OCI-LY7 (cell line): ENCODE data around the gene ASPRV1. TPM values are rescaled to one million over a fixed set of nuclear protein-coding genes. Genes with fewer than 3 reads are reported as not detected.

ENCODE experiments used
- BruUV-seq: library from RNA; stranded (reverse); fragments of 400-500 nt; replicated peaks from 2 replicates; lab custom pipeline; 2021; lab: Mats Ljungman, UMichigan
- CTCF ChIA-PET: fragments of 300-600 bp; sonication (Branson Sonifier 250); formaldehyde crosslinking; loops from one replicate; lab custom pipeline; 2022; ENCODE audit warnings: antibody characterized with exemption; ENCODE audit not compliant: unreplicated experiment; lab: Charles Lee
- POLR2A ChIA-PET: fragments of 300-600 bp; sonication (Branson Sonifier 250); formaldehyde crosslinking; loops from one replicate; lab custom pipeline; 2022; ENCODE audit warnings: antibody characterized with exemption; lab: Charles Lee
- DNase-seq: peaks from one replicate; pipeline ENCODE4 v3.0.0-alpha.2; 2015; ENCODE audit warnings: low spot score
- H2AFZ ChIP-seq: fragments of 200-600 bp; sonication (generic), shearing (Covaris generic); 2 replicates; pipeline ENCODE4 v1.6.1; 2014; ENCODE audit warnings: mild to moderate bottlenecking, antibody characterized with exemption, low read length, moderate library complexity
- H3K27ac ChIP-seq: fragments of 200-600 bp; sonication (generic); 2 replicates; pipeline ENCODE4 v1.5.1; 2014; ENCODE audit warnings: mixed run types, low read depth, mild to moderate bottlenecking, moderate library complexity, low read length, inconsistent platforms; ENCODE audit not compliant: poor library complexity, severe bottlenecking
- H3K36me3 ChIP-seq: fragments of 200-600 bp; sonication (generic); 2 replicates; pipeline ENCODE4 v1.6.1; 2014; ENCODE audit warnings: mild to moderate bottlenecking, antibody characterized with exemption, low read length, moderate library complexity, mixed read lengths; ENCODE audit not compliant: insufficient read depth
- H3K4me1 ChIP-seq: fragments of 200-600 bp; sonication (generic); 2 replicates; pipeline ENCODE4 v1.5.1; 2014; ENCODE audit warnings: mild to moderate bottlenecking, low read length; ENCODE audit not compliant: insufficient read depth, poor library complexity, severe bottlenecking
- H3K4me2 ChIP-seq: fragments of 200-600 bp; sonication (generic); 2 replicates; pipeline ENCODE4 v1.6.1; 2014; ENCODE audit warnings: mild to moderate bottlenecking, low read length
- H3K4me3 ChIP-seq: fragments of 200-600 bp; sonication (generic); 2 replicates; pipeline ENCODE4 v1.5.1; 2014; ENCODE audit warnings: mild to moderate bottlenecking, low read depth, low read length; ENCODE audit not compliant: poor library complexity, severe bottlenecking
- H3K79me2 ChIP-seq: fragments of 200-600 bp; sonication (generic); 2 replicates; pipeline ENCODE4 v1.6.1; 2016; ENCODE audit warnings: low read depth, mild to moderate bottlenecking, low read length, moderate library complexity, mixed read lengths; ENCODE audit not compliant: insufficient read depth
- H3K9me2 ChIP-seq: fragments of 200-600 bp; sonication (generic); 2 replicates; pipeline ENCODE4 v1.6.1; 2016; ENCODE audit warnings: mild to moderate bottlenecking, low read length, mixed read lengths; ENCODE audit not compliant: insufficient read depth
- H3K9me3 ChIP-seq: fragments of 200-600 bp; sonication (generic); 2 replicates; pipeline ENCODE4 v1.6.1; 2014; ENCODE audit warnings: mild to moderate bottlenecking, mixed run types, low read length, mixed read lengths
- H4K20me1 ChIP-seq: fragments of 200-600 bp; sonication (generic); 2 replicates; pipeline ENCODE4 v1.6.1; 2014; ENCODE audit warnings: mild to moderate bottlenecking, antibody characterized with exemption, low read length, moderate library complexity, mixed read lengths; ENCODE audit not compliant: insufficient read depth
- EZH2phosphoT487 ChIP-seq: fragments of 200-600 bp; sonication (generic); IDR thresholded peaks from 2 replicates; pipeline ENCODE4 v1.6.1; 2018; ENCODE audit warnings: low read depth, borderline replicate concordance, mild to moderate bottlenecking, mixed run types, antibody characterized with exemption, low read length, moderate library complexity, mixed read lengths
- intact Hi-C: fragments of 100-400 bp; cut with micrococcal nuclease; formaldehyde crosslinking; loops from one replicate; pipeline ENCODE4 v1.10.0; 2022; ENCODE audit not compliant: unreplicated experiment
- total RNA-seq, 2 experiments: library from RNA; depleted of rRNA in 1 of 2; stranded (reverse); fragments of >200 nt in 1 of 2; shearing (Covaris generic) in 1 of 2; gene quantifications; 2 replicates each; pipeline ENCODE4 v1.2.3, GENCODE V29; 2014 to 2022
- TF ChIP-seq, protein P1 (sequence below): fragments of 200-600 bp; sonication (generic); conservative IDR thresholded peaks from 2 replicates; pipeline ENCODE4 v1.5.1; 2014; ENCODE audit warnings: mild to moderate bottlenecking, antibody characterized with exemption, low read length, moderate library complexity, mixed read lengths

Gene ASPRV1
- total RNA-seq, 2 experiments from 2014 or later, result 1.3 to 1.4 TPM

DNA sequence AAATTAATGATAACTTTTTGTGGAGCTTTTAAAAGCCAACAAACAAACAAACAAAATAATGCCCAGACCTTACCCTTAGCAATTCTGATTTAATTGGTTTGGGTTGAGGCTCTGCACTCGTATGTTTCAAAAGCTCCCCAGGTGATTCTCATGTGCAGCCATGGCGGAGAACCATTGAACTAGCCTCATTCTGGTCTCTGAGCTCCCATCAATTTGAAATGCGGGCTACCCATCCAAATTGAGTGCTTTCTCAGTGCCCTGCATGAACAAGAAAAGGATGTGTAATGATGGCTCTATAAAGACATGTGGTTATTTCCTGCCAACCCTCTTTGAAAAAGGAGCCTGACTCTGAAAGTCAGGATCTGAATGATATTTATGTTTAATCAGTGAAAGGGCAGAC is 38.3 kb downstream of the ASPRV1 start:
- CTCF ChIA-PET, result no interaction called here

DNA sequence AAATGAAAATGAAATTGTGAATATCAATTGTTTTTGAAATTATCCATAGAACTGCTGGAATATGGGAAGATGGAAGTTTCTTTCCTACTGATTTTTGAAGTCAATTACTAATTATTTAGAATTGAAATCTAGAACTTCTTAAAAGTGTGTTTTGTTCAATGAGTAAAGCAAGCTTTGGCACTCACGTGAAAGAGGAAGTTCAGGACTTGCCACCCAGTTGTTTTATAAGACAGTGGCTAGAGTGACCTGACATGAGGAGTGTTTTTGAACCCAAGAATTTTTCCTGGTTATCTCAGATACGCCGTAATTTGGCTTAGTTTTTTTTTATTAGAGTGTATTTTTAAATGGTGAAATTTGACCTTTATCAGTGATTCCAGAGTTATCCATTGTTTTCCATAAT is 43.0 kb downstream of the ASPRV1 start:
- Histone ChIP-seq H3K9me2 (no peaks in the 10 kb centered on the region), H2AFZ (peak overlapping the region; percentile 42; the same call in 1 of the 2 replicates), H4K20me1 (no peaks in the 10 kb centered on the region), H3K79me2 (no peaks in the 10 kb centered on the region), H3K36me3 (peaks cover under 1% of the 10 kb centered on the region; the same call in 1 of the 2 replicates), H3K4me3 (no peak overlapping the region), H3K9me3 (no peaks in the 10 kb centered on the region), H3K4me1 (peaks cover 27% of the 10 kb centered on the region), H3K27ac (no peak overlapping the region), H3K4me2 (peak overlapping the region; percentile 34)
- TF ChIP-seq EZH2phosphoT487, result no peak
- TF ChIP-seq, protein P1, sequence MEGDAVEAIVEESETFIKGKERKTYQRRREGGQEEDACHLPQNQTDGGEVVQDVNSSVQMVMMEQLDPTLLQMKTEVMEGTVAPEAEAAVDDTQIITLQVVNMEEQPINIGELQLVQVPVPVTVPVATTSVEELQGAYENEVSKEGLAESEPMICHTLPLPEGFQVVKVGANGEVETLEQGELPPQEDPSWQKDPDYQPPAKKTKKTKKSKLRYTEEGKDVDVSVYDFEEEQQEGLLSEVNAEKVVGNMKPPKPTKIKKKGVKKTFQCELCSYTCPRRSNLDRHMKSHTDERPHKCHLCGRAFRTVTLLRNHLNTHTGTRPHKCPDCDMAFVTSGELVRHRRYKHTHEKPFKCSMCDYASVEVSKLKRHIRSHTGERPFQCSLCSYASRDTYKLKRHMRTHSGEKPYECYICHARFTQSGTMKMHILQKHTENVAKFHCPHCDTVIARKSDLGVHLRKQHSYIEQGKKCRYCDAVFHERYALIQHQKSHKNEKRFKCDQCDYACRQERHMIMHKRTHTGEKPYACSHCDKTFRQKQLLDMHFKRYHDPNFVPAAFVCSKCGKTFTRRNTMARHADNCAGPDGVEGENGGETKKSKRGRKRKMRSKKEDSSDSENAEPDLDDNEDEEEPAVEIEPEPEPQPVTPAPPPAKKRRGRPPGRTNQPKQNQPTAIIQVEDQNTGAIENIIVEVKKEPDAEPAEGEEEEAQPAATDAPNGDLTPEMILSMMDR, result no peak
- POLR2A ChIA-PET, result interaction anchor here (0.5 kb wide), 1 partner anchor 347 kb away, joined by 3 read pairs; no protein-coding TSS in a partner anchor
- intact Hi-C loops, result no loop called here
- peak; percentile 47 for DNase-seq
- CTCF ChIA-PET, result no interaction called here
- BruUV-seq, result no TSS peak

More for the DNA sequence above, 38.3 kb downstream of the ASPRV1 start:
- BruUV-seq, result no TSS peak
- Histone ChIP-seq H3K79me2 (no peaks in the 10 kb centered on the region), H3K27ac (no peak overlapping the region), H2AFZ (no peak overlapping the region), H3K36me3 (no peaks in the 10 kb centered on the region), H3K9me2 (no peaks in the 10 kb centered on the region), H3K4me2 (no peak overlapping the region), H3K9me3 (no peaks in the 10 kb centered on the region), H3K4me1 (peaks cover 9% of the 10 kb centered on the region), H4K20me1 (no peaks in the 10 kb centered on the region), H3K4me3 (no peak overlapping the region)
- DNase-seq, result no peak
- POLR2A ChIA-PET, result interaction anchor here (0.6 to 1.8 kb wide), 5 partner anchors 9 to 296 kb away, joined by 3 to 19 read pairs (median 8); partner anchors contain the start of gene MXD1
- intact Hi-C loops, result no loop called here
- TF ChIP-seq EZH2phosphoT487, result no peak
- TF ChIP-seq, protein P1, result no peak

DNA sequence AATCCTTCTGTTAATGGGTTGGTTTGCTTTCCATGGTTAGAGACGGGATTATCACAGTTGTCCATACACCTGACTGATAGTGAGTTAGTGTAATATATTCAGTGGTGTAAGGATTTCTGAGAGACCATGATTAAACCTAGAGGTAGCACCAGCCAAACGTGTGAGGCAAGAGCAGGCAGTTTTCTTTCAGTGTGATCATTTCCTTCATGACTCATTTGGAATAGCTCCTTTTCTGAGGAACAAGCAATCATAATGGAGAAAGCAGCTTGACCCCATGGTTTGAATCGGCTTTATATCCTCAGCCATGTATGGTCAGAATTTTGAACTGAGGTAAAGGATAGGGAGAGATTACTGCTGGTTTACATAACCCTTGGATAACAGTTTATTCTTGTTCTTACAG is 43.6 kb downstream of the ASPRV1 start:
- ChIA-PET CTCF (no interaction called here), POLR2A (interaction anchor here (1.0 to 1.4 kb wide), 2 partner anchors 209 to 273 kb away, joined by 3 read pairs; partner anchors contain the start of gene C2orf42)
- intact Hi-C loops, result no loop called here
- BruUV-seq, result no TSS peak
- Histone ChIP-seq H3K4me2 (peak overlapping the region; percentile 34; the same call in 1 of the 2 replicates), H3K4me1 (peaks cover 32% of the 10 kb centered on the region), H3K9me2 (no peaks in the 10 kb centered on the region), H3K79me2 (no peaks in the 10 kb centered on the region), H4K20me1 (no peaks in the 10 kb centered on the region), H2AFZ (peak overlapping the region; percentile 42; the same call in 1 of the 2 replicates), H3K27ac (no peak overlapping the region), H3K4me3 (no peak overlapping the region), H3K9me3 (no peaks in the 10 kb centered on the region), H3K36me3 (peaks cover 3% of the 10 kb centered on the region; the same call in 1 of the 2 replicates)
- DNase-seq, result no peak
- TF ChIP-seq, protein P1, result no peak
- TF ChIP-seq EZH2phosphoT487, result no peak
